ENCODE measurements around the gene PRSS33.

Gene PRSS33

DNA sequence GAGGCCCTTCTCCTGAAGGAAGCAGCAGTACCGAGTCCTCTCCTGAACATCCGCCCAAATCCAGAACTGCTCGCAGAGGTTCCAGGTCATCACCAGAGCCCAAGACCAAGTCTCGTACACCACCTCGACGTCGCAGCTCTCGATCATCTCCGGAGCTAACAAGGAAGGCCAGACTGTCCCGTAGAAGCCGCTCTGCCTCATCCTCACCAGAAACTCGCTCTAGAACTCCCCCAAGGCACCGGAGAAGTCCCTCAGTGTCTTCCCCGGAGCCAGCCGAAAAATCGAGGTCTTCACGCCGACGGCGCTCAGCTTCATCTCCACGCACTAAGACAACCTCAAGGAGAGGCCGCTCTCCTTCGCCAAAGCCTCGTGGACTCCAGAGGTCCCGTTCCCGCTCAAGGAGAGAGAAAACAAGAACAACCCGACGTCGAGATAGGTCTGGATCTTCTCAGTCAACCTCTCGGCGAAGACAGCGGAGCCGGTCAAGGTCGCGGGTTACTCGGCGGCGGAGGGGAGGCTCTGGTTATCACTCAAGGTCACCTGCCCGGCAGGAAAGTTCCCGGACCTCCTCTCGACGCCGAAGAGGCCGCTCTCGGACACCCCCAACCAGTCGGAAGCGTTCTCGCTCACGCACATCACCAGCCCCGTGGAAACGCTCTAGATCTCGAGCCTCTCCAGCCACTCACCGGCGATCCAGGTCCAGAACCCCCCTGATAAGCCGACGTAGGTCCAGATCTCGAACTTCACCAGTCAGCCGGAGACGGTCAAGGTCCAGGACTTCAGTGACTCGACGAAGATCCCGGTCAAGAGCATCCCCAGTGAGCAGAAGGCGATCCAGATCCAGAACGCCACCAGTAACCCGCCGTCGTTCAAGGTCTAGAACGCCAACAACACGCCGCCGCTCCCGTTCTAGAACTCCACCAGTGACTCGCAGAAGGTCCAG lies 21.6 kb downstream of the PRSS33 start:
- in situ Hi-C loops (cut with MboI; ENCODE audit: low sequenced_read_pairs), result no loop called here

DNA sequence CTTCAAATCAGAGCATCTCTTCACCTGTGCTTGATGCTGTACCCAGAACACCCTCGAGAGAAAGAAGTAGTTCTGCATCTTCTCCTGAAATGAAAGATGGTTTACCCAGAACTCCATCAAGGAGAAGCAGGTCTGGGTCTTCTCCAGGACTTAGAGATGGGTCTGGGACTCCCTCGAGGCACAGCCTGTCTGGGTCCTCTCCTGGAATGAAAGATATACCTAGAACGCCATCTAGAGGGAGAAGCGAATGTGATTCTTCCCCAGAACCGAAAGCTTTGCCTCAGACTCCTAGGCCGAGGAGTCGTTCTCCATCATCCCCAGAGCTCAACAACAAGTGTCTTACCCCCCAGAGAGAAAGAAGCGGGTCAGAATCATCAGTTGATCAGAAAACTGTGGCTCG lies 22.6 kb downstream of the PRSS33 start:
- in situ Hi-C loops (cut with MboI; ENCODE audit: low sequenced_read_pairs), result no loop called here

DNA sequence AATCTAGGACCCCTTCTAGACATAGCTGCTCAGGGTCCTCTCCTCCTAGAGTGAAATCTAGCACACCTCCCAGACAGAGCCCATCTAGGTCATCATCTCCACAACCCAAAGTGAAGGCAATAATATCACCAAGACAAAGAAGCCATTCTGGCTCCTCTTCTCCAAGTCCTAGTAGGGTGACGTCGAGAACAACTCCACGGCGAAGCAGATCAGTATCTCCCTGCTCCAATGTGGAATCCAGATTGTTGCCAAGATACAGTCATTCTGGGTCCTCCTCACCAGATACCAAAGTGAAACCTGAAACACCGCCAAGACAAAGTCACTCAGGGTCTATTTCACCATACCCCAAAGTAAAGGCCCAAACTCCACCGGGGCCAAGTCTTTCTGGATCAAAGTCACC lies 24.2 kb downstream of the PRSS33 start:
- in situ Hi-C loops (cut with MboI; ENCODE audit: low sequenced_read_pairs), result no loop called here

DNA sequence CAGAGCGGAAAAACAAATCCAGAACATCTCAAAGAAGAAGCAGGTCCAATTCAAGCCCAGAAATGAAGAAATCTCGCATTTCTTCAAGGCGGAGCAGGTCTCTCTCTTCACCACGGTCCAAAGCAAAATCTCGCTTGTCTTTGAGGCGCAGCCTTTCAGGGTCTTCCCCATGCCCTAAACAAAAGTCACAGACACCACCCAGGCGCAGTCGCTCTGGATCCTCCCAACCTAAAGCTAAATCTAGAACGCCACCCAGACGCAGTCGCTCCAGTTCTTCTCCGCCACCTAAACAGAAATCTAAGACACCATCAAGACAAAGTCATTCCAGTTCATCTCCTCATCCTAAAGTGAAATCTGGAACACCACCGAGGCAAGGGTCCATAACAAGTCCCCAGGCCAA lies 24.6 kb downstream of the PRSS33 start:
- in situ Hi-C loops (cut with MboI; ENCODE audit: low sequenced_read_pairs), result no loop called here

DNA sequence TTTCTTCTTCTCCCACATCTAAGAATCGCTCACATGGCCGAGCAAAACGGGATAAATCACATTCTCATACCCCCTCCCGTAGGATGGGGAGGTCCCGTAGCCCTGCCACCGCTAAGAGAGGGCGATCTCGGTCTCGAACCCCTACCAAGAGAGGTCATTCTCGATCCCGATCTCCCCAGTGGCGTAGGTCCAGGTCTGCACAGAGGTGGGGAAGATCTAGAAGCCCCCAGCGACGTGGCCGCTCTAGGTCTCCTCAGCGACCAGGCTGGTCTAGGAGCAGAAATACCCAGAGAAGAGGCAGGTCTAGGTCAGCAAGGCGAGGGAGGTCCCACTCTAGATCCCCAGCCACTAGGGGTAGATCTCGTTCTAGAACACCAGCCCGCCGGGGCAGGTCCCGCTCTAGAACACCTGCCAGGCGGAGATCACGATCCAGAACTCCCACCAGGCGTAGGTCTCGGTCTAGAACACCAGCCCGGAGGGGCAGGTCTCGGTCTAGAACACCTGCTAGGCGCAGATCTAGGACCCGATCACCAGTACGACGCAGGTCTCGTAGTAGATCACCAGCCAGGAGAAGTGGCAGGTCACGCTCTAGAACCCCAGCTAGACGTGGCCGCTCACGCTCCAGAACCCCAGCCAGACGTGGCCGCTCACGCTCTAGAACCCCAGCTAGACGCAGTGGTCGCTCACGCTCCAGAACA lies 25.3 kb downstream of the PRSS33 start:
- in situ Hi-C loops (cut with MboI; ENCODE audit: low sequenced_read_pairs), result no loop called here

DNA sequence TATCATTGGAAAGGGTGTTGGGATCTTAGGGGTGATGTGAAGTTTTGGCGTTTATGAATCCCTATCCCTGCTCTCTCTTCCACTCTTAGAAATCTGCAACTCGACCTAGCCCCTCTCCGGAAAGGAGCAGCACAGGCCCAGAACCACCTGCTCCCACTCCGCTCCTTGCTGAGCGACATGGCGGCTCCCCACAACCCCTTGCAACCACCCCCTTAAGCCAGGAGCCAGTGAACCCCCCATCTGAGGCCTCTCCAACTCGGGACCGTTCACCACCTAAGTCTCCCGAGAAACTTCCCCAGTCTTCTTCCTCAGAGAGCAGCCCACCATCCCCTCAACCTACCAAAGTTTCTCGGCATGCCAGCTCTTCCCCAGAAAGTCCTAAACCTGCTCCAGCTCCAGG lies 25.9 kb downstream of the PRSS33 start:
- in situ Hi-C loops (cut with MboI; ENCODE audit: low sequenced_read_pairs), result no loop called here

DNA sequence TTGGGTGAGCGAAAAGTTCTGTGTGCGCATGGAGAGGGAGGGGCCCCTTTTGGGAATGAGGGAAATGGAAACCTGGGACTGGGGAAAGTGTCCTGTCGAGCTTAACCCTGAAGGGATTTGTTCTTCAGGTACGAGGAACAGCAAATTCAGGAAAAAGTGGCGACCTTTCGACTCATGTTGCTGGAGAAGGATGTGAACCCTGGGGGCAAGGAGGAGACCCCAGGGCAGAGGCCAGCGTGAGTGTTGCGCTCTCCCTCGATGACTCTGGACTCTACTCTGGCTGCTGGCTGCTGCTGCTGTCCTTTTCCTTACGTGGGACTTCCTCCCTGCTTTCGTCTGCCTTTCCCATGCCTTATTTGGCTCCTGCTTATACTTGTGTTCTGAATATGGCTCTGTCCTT lies 30.0 kb downstream of the PRSS33 start:
- in situ Hi-C loops (cut with MboI; ENCODE audit: low sequenced_read_pairs), result no loop called here

DNA sequence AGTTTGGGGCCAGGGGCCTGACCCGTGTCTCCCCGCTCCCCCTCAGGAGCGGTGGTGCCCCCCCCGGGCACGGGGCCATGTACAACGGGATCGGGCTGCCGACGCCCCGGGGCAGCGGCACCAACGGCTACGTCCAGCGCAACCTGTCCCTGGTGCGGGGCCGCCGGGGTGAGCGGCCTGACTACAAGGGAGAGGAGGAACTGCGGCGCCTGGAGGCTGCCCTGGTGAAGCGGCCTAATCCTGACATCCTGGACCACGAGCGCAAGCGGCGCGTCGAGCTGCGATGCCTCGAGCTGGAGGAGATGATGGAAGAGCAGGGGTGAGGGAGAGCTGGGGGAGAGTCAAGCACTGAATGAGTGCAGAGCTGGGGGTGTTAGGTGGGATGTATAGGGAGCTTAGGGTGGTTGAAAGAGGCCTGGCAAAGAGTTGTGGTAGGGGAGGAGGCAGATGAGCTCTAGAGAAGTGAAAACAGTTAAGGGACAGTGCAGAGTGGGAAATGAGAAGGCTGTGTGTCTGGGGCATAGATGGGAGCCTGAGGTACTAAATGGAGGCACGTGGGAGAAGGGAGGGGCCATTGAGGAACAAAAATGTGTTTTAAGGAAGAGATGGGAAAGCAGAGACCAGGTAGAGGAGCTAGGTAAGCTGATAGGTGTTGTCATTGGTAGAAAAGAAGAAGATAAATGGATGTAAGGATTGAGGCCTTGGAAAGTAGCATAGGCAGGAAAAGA lies 30.9 kb downstream of the PRSS33 start:
- in situ Hi-C loops (cut with MboI; ENCODE audit: low sequenced_read_pairs), result no loop called here

DNA sequence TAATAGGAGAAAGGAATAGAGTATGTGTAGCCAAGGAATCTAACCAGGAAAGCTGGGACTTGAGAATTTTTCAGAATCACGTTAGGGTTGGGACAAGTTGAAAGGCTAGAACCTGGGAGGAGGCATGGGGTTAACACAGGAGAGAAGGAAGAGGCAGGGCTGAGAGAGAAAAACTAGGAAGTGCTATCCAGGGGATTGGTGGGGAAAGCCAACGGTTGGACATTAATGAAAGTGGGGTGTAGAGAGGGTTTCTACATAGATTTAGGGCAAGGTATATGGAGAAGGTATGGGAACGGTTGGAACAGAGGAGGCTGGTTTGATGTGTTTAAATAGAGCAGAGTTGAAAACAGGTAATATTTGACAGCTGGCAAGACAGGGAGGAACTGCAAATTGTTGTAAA lies 32.2 kb downstream of the PRSS33 start:
- in situ Hi-C loops (cut with MboI; ENCODE audit: low sequenced_read_pairs), result no loop called here

DNA sequence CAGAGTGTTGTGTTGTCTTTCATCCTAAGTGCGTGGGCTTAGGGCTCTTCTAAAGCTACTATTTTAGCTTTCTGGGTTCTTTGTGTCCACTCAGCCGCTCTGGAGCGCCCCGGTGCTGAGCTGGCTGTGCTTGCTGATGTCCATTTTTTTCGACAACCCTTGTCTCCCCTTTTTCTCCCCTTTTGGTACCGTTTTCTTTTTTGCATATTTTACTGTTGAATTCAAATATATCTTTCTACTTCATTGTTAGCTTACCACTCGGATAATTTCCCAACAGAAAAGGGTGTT lies 33.7 kb downstream of the PRSS33 start:
- in situ Hi-C loops (cut with MboI; ENCODE audit: low sequenced_read_pairs), result no loop called here

DNA sequence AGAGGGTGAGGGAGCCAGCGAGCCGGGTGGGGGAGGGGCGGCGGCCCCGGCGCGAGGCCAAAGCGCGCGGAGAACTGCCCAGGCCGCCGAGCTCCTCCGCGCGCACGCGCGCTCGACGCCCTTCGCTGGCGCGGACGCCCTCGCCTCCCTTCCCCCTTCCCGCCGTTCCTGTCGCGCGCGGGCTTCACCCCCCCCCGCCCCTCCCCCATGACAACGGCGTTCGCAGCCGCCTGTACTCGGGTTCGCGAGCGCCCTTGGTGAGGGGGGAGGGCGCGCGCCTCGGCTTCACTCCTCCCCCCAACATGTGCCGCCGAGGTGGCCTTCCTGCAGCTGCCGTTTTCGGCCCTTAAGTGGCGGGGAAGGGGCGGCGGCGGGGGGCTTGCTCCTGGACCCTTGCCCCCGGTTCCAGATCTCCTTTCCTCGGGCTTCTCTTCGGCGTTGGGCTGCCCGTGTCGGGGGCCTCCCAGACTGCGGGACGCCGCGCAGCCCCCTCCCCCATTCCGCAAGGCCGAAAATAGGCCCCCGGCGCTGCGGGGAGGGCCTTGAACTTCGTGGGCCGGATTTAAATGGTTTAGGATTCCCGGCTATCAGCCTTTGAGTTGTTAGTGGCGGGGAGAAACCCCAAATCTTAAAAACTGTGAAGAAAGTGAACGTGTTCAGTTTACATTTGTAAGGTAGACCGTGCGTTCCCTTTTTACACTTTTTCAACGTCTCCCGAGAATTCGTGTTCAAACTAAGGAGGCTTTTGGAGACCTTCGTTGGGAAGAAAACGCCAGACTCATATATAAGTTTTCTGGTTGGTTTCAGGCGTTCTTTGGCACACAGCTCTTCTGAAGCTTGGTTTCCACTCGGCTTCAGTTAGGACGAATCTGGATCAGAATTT lies 34.3 kb downstream of the PRSS33 start:
- in situ Hi-C loops (cut with MboI; ENCODE audit: low sequenced_read_pairs), result no loop called here

DNA sequence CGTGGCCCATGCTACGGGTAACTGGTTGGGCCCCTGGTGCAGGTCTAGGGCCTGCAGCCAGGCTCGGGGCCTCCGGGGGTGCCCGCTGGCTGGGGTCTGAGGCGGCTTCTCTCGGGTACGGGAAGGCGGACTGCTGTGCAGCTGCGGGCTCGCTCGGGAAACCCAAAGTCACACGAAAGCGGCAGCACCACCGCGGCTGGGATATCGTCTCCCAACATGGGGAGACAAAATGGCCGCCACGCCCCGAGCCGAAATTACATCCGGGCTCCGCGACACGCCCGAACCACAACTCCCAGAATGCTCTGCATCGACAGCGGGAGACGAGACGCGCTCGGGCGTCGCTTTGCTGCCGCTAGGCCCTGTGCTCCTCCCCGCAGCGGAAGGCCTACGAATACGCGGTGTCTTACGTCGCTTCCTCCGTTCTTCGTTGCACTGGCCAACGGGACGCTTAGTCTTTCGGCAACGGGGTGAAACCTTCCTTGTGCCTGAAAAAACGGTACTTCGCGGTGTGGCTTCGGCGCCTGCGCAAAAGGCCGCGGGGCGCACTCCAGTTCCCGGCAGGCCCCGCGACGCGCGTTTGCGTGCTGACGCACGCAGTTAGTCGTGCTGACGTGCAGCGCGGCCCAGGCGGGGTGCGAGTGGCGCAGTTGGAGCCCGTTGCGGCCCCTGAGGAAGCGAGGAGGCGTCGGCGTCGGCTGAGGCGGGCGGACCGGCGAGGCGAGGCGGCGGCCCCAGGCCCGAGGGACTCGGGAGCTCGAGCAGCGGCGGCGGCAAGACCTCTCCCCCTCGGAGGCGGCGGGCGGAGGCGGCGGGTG lies 35.1 kb downstream of the PRSS33 start, which contains the start of gene SRRM2:
Gene SRRM2, plus strand, starts transcription at position 604 of the 815 bp plus-strand sequence. CDS start 3,727 bp downstream, outside the sequence.
- in situ Hi-C loops (cut with MboI; ENCODE audit: low sequenced_read_pairs), result no loop called here

DNA sequence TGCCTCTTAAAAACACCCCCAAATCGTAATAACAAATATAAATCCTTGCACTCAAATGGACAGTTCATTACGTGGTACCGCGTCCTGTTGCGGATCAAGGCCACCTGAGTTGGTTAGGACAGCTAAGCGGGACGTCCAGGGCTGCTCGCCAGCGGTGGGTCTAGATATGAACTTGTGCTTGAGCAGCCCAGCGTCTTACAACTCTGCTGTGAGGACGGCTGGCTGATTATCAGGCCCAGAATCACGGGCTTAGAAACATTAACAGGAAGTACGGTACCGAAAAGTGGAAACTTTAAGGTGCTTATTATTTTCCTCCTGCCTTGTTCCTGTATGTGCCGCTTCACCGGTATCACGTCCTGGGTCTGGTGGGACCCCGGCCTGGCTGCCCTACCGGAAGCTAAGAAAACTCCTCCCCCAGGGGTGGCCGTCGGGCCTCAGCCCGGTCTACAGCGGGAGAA lies 35.8 kb downstream of the PRSS33 start:
- in situ Hi-C loops (cut with MboI; ENCODE audit: low sequenced_read_pairs), result no loop called here

DNA sequence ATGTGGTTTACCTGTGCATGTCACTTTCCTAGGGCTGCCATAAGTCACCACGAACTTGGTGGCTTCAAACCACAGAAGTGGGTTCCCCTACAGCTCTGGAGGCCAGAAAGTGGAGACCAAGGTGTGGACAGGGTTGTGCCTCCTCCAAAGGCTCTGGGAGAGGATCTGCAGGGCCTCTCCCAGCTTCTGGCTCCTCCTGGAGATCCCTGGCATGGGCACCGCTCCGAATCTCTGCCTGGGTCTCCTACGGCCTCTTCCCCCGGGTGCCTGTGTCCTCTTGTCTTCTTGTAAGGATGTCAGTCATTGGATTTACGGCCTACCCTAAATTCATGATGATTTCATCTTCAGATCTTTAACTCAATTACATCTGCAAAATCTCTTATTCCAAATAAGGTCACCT lies 37.4 kb downstream of the PRSS33 start:
- in situ Hi-C loops (cut with MboI; ENCODE audit: low sequenced_read_pairs), result no loop called here

DNA sequence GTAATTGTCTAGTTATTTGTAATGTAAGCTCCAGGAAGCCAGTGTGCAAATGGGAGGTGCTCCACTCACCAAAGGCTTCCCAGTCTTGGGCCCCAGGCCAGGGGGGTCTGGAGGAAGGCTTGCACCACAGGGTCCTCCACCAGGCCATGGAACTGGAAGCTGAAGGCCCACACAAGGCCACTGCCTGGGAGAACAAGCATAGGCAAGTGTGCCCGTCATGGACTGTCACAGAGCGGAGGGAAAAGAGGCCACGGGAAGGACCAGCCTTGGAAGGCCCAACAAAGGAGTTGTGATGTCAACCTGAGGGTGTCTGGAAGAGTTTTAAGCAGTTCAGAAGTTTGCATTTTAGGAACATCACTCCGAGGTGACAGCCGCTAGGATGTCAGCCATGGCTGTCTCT lies 37.9 kb downstream of the PRSS33 start:
- in situ Hi-C loops (cut with MboI; ENCODE audit: low sequenced_read_pairs), result no loop called here

DNA sequence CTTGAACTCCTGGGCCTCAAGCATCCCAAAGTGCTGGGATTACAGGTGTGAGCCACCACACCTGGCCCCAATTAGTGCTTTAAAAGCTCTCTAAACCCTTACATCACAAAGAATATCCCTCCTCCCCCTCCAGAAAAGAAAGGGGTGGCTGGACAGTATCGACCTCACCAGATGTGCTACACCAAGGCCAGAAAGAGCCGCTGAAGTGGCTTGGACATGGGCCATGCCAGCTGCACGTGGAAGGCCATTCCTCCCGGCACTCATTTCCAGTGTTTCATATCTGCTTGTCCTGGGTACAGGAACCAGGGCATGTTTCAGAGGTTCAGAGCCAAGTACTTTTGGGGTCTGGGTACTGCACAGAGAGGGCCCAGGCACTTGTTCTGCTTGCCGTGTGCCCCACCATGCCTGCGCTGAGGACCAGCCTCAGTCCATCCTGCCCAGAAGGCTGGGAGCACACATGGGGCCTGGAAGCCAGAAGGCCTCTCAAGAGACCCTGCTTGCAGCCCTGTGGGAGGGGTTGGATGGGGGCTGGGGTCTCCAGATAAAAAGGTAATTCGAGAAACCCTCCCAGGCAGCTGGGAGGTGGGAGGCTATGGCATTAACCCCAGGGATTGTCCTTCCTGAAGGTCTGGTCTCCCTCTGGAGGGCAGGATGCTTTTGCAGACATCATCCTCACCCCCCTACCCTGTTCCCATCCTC lies 38.5 kb downstream of the PRSS33 start:
- in situ Hi-C loops (cut with MboI; ENCODE audit: low sequenced_read_pairs), result no loop called here

DNA sequence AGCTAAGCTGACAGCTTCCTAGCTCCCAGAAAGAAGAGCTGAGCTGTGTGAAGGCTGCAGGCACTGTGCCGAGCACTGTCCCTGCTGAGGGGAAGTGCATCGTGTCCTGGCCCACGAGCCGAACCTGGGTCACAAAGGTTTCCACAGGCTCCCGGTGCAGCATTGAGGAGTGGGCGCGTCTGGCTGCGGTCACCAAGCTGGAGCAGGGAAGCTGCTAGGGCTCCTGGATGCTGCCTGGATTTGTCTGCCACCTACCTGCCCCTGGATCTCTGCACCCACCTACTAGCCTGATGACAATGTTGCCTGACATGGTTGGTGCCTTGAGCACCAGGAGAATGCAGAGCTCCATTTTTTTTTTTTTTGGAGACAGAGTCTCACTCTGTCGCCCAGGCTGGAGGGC lies 41.4 kb downstream of the PRSS33 start:
- in situ Hi-C loops (cut with MboI; ENCODE audit: low sequenced_read_pairs), result no loop called here

DNA sequence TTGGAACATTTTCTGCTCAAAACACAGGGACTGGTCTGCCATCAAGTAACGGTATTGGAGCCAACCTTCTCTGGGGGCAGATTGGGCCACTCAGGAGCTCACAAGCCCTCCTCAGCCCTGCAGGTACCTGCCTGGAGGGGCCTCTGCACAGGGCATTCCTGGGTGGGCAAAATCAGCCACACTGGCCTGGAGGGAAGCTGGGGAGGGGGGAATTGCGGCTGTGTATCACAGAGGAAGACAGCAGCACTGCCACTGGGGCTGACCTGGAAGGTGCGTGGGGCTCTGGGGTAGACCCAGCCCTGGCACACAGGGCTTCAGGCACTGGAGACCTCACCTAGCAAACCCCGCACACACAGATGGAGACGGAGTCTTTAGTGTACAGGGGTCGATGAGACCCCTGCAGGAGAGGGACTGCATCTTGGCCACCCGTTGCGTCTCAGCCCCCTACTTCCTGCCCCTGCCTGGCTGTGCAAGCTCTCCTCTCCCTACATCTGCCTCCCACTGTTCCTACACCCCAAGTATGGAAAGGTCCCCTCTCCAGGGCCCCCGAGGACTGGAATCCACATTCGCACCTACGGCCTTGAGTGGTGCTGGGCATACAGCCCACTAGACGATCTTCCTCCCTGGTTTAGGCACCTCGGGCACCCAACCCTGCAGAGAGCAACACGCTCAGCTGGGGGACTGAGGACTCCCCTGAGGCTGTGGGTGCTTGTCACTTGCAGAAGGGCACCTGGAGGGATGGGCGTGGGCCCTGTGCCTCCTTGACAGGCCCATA lies 42.1 kb downstream of the PRSS33 start:
- in situ Hi-C loops (cut with MboI; ENCODE audit: low sequenced_read_pairs), result no loop called here

Data from HL-60/S4 treated with retinoic acid at 250 ng/mL for 4 days and 3 days (cell line).